Measurements from ENCODE around the gene ZSCAN12. TPM values are rescaled to one million over a fixed set of nuclear protein-coding genes. Genes with fewer than 3 reads are reported as not detected.

The ZSCAN12 gene
- total RNA-seq, 1 donor from 2014 or later: 1.8 TPM

DNA sequence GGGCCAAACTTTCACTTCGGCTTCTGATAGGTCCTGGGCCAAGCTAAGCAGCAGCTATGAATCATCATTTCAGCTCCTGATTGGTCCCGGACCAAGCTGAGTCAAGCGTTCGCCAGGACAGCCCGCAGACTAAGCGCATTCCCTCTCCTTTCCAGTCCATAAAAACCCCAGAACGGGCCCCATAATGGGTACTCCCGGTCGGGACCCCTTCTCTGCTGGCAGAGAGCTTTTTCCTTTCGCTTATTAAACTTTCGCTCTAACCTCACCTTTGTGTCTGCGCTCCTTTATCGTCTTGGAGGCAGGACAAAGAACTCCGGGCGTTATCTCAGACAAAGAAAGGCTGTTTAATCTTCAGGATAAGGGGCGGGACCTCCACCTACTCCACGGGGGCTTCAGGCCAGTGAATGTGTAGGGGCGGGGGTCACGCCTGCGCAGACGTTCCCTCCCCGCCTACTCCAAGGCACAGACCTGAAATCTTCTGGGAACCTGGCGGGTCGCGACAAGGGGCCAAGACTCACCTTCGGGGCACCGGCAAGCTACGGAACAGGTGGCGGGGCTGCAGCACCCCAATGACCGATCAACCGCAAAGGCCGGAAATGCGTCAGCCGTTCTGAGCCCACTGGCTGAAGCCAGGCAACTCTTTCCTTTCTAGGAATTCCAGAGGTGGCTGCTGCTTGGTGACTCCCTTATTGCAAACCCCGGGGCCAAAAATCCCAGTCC is 63.8 kb downstream of the ZSCAN12 start, which contains the start of gene ZSCAN31:
Gene ZSCAN31 (minus strand): TSS at position 585 of the 720 bp plus-strand sequence. CDS start 6,465 bp downstream, outside the sequence.
- TF ChIP-seq, protein P1, sequence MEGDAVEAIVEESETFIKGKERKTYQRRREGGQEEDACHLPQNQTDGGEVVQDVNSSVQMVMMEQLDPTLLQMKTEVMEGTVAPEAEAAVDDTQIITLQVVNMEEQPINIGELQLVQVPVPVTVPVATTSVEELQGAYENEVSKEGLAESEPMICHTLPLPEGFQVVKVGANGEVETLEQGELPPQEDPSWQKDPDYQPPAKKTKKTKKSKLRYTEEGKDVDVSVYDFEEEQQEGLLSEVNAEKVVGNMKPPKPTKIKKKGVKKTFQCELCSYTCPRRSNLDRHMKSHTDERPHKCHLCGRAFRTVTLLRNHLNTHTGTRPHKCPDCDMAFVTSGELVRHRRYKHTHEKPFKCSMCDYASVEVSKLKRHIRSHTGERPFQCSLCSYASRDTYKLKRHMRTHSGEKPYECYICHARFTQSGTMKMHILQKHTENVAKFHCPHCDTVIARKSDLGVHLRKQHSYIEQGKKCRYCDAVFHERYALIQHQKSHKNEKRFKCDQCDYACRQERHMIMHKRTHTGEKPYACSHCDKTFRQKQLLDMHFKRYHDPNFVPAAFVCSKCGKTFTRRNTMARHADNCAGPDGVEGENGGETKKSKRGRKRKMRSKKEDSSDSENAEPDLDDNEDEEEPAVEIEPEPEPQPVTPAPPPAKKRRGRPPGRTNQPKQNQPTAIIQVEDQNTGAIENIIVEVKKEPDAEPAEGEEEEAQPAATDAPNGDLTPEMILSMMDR (IDR thresholded peaks at IDR 0.05; ENCODE audit: borderline replicate concordance): no peak
- no peaks in the 10 kb centered on the region for H3K9me3 ChIP-seq (replicated peaks)
- H3K4me1 ChIP-seq: peaks cover 28% of the 10 kb centered on the region
- H3K27me3 ChIP-seq (ENCODE audit: low read depth): no peaks in the 10 kb centered on the region
- intact Hi-C loops (cut with micrococcal nuclease): no loop called here
- DNase-seq: peak; percentile 93
- no peaks in the 10 kb centered on the region for H3K36me3 ChIP-seq
- H3K27ac ChIP-seq (replicated peaks): peak within 1 kb of the TSS; percentile 94
- H3K4me3 ChIP-seq: peak within 1 kb of the TSS; percentile 82

GRCh38 chr6:28335040-28335563 is 64.4 kb downstream of the ZSCAN12 start:
- intact Hi-C loops (cut with micrococcal nuclease): no loop called here
- H3K27ac ChIP-seq (replicated peaks): peak overlapping the region; percentile 94

GRCh38 chr6:28334286-28335039 is 65.1 kb downstream of the ZSCAN12 start:
- intact Hi-C loops (cut with micrococcal nuclease): no loop called here
- Histone ChIP-seq H3K9me3 (replicated peaks) (no peaks in the 10 kb centered on the region), H3K4me1 (peaks cover 28% of the 10 kb centered on the region), H3K4me3 (peak overlapping the region; percentile 82), H3K27me3 (ENCODE audit: low read depth) (no peaks in the 10 kb centered on the region), H3K36me3 (peaks cover 4% of the 10 kb centered on the region), H3K27ac (replicated peaks) (peak overlapping the region; percentile 94)
- no peak for DNase-seq
- TF ChIP-seq, protein P1 (IDR thresholded peaks at IDR 0.05; ENCODE audit: borderline replicate concordance): no peak

More at GRCh38 chr6:28335040-28335563, 64.4 kb downstream of the ZSCAN12 start:
- Histone ChIP-seq H3K36me3 (no peaks in the 10 kb centered on the region), H3K9me3 (replicated peaks) (no peaks in the 10 kb centered on the region), H3K4me3 (peak overlapping the region; percentile 82), H3K27me3 (ENCODE audit: low read depth) (no peaks in the 10 kb centered on the region), H3K4me1 (peaks cover 28% of the 10 kb centered on the region)
- TF ChIP-seq, protein P1 (IDR thresholded peaks at IDR 0.05; ENCODE audit: borderline replicate concordance): no peak
- no peak for DNase-seq

GRCh38 chr6:28333599-28334018 is 65.9 kb downstream of the ZSCAN12 start:
- peaks cover 28% of the 10 kb centered on the region for H3K4me1 ChIP-seq
- TF ChIP-seq, protein P1 (IDR thresholded peaks at IDR 0.05; ENCODE audit: borderline replicate concordance): no peak
- peaks cover 8% of the 10 kb centered on the region for H3K9me3 ChIP-seq (replicated peaks)
- intact Hi-C loops (cut with micrococcal nuclease): no loop called here
- peaks cover 12% of the 10 kb centered on the region for H3K36me3 ChIP-seq
- no peaks in the 10 kb centered on the region for H3K27me3 ChIP-seq (ENCODE audit: low read depth)
- H3K27ac ChIP-seq (replicated peaks): peak overlapping the region; percentile 94
- no peak overlapping the region for H3K4me3 ChIP-seq
- no peak for DNase-seq

- H3K27ac ChIP-seq (replicated peaks): no peak overlapping the region
- H3K4me3 ChIP-seq: no peak overlapping the region
Observed at GRCh38 chr6:28333047-28333446, 66.5 kb downstream of the ZSCAN12 start.

More at GRCh38 chr6:28333047-28333446, 66.5 kb downstream of the ZSCAN12 start:
- Histone ChIP-seq H3K9me3 (replicated peaks) (peaks cover 13% of the 10 kb centered on the region), H3K27me3 (ENCODE audit: low read depth) (no peaks in the 10 kb centered on the region), H3K4me1 (peaks cover 28% of the 10 kb centered on the region), H3K36me3 (peaks cover 16% of the 10 kb centered on the region)
- no peak for DNase-seq
- intact Hi-C loops (cut with micrococcal nuclease): no loop called here
- TF ChIP-seq, protein P1 (IDR thresholded peaks at IDR 0.05; ENCODE audit: borderline replicate concordance): no peak

Measured in left ventricle myocardium inferior (tissue), 1 donor.